Esophagus muscularis mucosa (tissue), 4 donors: ENCODE measurements around the gene NR3C2.

Experiments used
- CTCF ChIP-seq, 3 experiments: fragments of 200-600 bp in 2 of 3; fragments of 450-650 bp in 1 of 3; sonication (generic) in 2 of 3; IDR thresholded peaks; one replicate each; pipeline ENCODE4 v1.5.1; 2017 to 2019; ENCODE audit warnings: antibody characterized with exemption in 3 of 3, mild to moderate bottlenecking in 2 of 3, moderate library complexity in 1 of 3
- EP300 ChIP-seq: sonication (generic); formaldehyde crosslinking; IDR thresholded peaks from one replicate; pipeline ENCODE4 v1.6.1; 2017; ENCODE audit warnings: antibody characterized with exemption
- POLR2A ChIP-seq: fragments of 450-650 bp; IDR thresholded peaks from one replicate; pipeline ENCODE4 v1.6.1; 2017; ENCODE audit warnings: antibody characterized with exemption, moderate library complexity, mild to moderate bottlenecking, low read depth

- TF ChIP-seq CTCF (IDR thresholded peaks at IDR 0.05) (no peak), POLR2A (no peak), EP300 (no peak)
These were observed 136.5 kb downstream of the NR3C2 start for GRCh38 chr4:148305751-148306150.
